ENCODE data around the gene SEC14L1.

GRCh38 chr17:77120868-77121267 lies 19.9 kb upstream of the SEC14L1 start:
- no peak for TF ChIP-seq POLR2A (IDR thresholded peaks at IDR 0.05; ENCODE audit: extremely low read depth, insufficient read length)
- no peak for TF ChIP-seq CTCF (IDR thresholded peaks at IDR 0.05; ENCODE audit: low read depth, low read length)
- TF ChIP-seq MAX (IDR thresholded peaks at IDR 0.05; ENCODE audit: low read depth, low read length) = no peak
- no peak for TF ChIP-seq MYC (IDR thresholded peaks at IDR 0.05; ENCODE audit: low read depth, low read length)

Measured in NB4 (cell line).